ENCODE results near the gene MFSD6L. TPM values are rescaled to one million over a fixed set of nuclear protein-coding genes. Genes with fewer than 3 reads are reported as not detected.
A peak's percentile ranks its signal among the peaks of the same experiment; 100 is the strongest.

The MFSD6L gene
- total RNA-seq, 2 experiments from 2014 or later = 0.22 TPM; not detected in 1

DNA sequence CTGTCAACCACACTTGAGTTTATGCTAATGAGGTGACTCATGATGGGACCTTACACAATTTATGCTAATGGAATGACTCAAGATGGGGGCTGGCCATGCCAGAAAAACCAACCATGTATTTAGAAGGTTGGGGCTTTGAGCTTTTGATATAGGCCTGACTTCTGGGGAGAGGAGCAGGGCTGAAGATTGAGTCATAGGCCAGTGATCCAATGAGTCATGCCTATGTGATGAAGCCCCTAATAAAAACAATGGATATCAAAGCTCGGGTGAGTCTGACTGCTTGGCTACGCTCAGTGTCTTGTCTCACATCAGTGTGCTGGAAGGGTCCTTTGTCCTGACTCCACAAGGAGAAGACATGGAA, 7.3 kb downstream of the MFSD6L start:
- ATAC-seq (ENCODE audit: poor library complexity) (no peak), DNase-seq (peak in 2 of 14 experiments; percentile 44 to 54)
- Histone ChIP-seq H3K27ac (ENCODE audit: low read depth in 1 of 2, low read length in 2 of 2) (no peak overlapping the region), H3K4me1 (ENCODE audit: insufficient read depth, low read length) (no peaks in the 10 kb centered on the region), H3K9me3 (ENCODE audit: control insufficient read depth in 1 of 2, insufficient read depth in 1 of 2, low read length in 2 of 2) (no peaks in the 10 kb centered on the region), H3K4me3 (ENCODE audit: low read length) (no peak overlapping the region), H3K36me3 (ENCODE audit: insufficient read depth, low read length) (no peaks in the 10 kb centered on the region), H3K27me3 (ENCODE audit: control insufficient read depth in 1 of 2, insufficient read depth in 2 of 2, low read length in 2 of 2) (no peaks in the 10 kb centered on the region)
- Mint-ChIP-seq H3K4me3 (no peak overlapping the region), H3K27me3 (no peaks in the 10 kb centered on the region), H3K9me3 (no peaks in the 10 kb centered on the region), H3K36me3 (ENCODE audit: low read depth) (no peaks in the 10 kb centered on the region), H3K27ac (no peak overlapping the region), H3K4me1 (ENCODE audit: low read depth) (no peaks in the 10 kb centered on the region)
- POLR2A ChIA-PET = no interaction called here
- TF ChIP-seq, protein P1, sequence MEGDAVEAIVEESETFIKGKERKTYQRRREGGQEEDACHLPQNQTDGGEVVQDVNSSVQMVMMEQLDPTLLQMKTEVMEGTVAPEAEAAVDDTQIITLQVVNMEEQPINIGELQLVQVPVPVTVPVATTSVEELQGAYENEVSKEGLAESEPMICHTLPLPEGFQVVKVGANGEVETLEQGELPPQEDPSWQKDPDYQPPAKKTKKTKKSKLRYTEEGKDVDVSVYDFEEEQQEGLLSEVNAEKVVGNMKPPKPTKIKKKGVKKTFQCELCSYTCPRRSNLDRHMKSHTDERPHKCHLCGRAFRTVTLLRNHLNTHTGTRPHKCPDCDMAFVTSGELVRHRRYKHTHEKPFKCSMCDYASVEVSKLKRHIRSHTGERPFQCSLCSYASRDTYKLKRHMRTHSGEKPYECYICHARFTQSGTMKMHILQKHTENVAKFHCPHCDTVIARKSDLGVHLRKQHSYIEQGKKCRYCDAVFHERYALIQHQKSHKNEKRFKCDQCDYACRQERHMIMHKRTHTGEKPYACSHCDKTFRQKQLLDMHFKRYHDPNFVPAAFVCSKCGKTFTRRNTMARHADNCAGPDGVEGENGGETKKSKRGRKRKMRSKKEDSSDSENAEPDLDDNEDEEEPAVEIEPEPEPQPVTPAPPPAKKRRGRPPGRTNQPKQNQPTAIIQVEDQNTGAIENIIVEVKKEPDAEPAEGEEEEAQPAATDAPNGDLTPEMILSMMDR (IDR thresholded peaks at IDR 0.05) = no peak
- CTCF ChIA-PET = interaction anchor here (0.8 kb wide), 1 partner anchor 10 kb away, joined by 4 read pairs; no protein-coding TSS in a partner anchor
- intact Hi-C loops (cut with DNase I, micrococcal nuclease) = no loop called here

DNA sequence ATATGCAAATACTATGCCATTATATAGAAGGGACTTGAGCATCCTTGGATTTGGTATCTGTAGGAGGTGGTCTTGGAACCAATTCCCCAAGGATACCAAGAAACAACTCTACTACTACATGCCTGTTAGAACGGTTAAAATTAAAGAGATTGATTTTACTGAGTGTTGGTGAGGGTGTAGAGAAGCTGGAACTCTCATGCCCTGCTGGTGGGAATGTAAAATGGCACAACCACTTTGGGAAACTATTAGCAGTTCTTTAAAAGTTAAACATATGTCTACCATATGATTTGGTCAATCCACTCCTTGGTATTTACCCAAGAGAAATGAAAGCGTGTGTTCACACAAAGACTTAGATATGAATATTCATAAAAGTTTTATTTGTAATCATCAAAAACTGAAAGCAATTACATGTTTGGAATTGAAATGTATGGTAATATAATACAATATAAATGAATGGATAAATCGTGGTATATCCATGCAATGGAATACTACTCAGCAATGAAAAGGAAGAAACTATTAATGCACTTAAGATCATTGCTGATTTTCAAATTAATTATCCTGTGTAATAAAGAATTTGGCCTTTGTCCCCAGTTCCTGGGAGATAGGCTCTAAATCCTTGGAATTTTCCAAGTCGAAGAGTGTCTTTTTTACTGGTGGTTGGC, 7.8 kb downstream of the MFSD6L start:
- CTCF ChIA-PET = no interaction called here
- H3K27ac Mint-ChIP-seq = no peak overlapping the region

DNA sequence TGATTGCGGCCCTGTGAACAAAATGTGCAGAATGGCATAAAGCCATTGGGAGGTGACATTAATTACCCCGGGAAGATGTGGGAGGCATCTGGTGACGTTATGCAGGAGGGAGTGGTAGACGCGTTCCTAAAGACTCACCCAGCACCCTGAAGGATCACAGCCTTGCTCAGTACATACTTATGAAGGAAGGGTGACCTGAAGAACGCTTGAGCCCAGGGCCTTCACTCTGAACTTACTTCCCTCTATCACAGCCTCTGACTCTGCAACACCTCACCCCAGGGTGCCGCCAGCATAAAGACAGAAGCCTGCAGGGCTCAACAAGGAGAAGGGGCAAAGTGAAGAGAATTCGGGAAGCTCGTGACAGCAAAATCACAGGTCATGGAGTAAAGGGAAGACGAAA, 9.4 kb downstream of the MFSD6L start:
- no peaks in the 10 kb centered on the region for H3K9me3 ChIP-seq (ENCODE audit: control insufficient read depth in 1 of 2, insufficient read depth in 1 of 2, low read length in 2 of 2)
- POLR2A ChIA-PET = no interaction called here
- Mint-ChIP-seq H3K4me3 (no peak overlapping the region), H3K9me3 (no peaks in the 10 kb centered on the region), H3K27ac (no peak overlapping the region), H3K27me3 (no peaks in the 10 kb centered on the region), H3K4me1 (ENCODE audit: low read depth) (no peaks in the 10 kb centered on the region), H3K36me3 (ENCODE audit: low read depth) (no peaks in the 10 kb centered on the region)
- H3K36me3 ChIP-seq (ENCODE audit: insufficient read depth, low read length) = no peaks in the 10 kb centered on the region
- ATAC-seq (ENCODE audit: poor library complexity) (no peak), DNase-seq (no peak)
- H3K4me1 ChIP-seq (ENCODE audit: insufficient read depth, low read length) = peaks cover 6% of the 10 kb centered on the region
- CTCF ChIA-PET = no interaction called here
- H3K27me3 ChIP-seq (ENCODE audit: control insufficient read depth in 1 of 2, insufficient read depth in 2 of 2, low read length in 2 of 2) = no peaks in the 10 kb centered on the region
- TF ChIP-seq, protein P1 (IDR thresholded peaks at IDR 0.05) = no peak
- H3K27ac ChIP-seq (ENCODE audit: low read depth in 1 of 2, low read length in 2 of 2) = no peak overlapping the region
- H3K4me3 ChIP-seq (ENCODE audit: low read length) = no peak overlapping the region
- intact Hi-C loops (cut with DNase I, micrococcal nuclease) = loop anchor here (5.0 to 10.0 kb wide), 4 partner anchors 205 to 732 kb away; no protein-coding TSS in a partner anchor

More for the DNA sequence above, 7.8 kb downstream of the MFSD6L start:
- no peaks in the 10 kb centered on the region for H3K36me3 Mint-ChIP-seq (ENCODE audit: low read depth)
- H3K27me3 ChIP-seq (ENCODE audit: control insufficient read depth in 1 of 2, insufficient read depth in 2 of 2, low read length in 2 of 2) = no peaks in the 10 kb centered on the region
- no peaks in the 10 kb centered on the region for H3K27me3 Mint-ChIP-seq
- H3K4me1 Mint-ChIP-seq (ENCODE audit: low read depth) = no peaks in the 10 kb centered on the region
- H3K9me3 Mint-ChIP-seq = no peaks in the 10 kb centered on the region
- TF ChIP-seq, protein P1 (IDR thresholded peaks at IDR 0.05) = no peak
- H3K4me3 Mint-ChIP-seq = no peak overlapping the region
- no peak overlapping the region for H3K4me3 ChIP-seq (ENCODE audit: low read length)
- no peaks in the 10 kb centered on the region for H3K4me1 ChIP-seq (ENCODE audit: insufficient read depth, low read length)
- no peak overlapping the region for H3K27ac ChIP-seq (ENCODE audit: low read depth in 1 of 2, low read length in 2 of 2)
- DNase-seq (no peak), ATAC-seq (ENCODE audit: poor library complexity) (no peak)
- no peaks in the 10 kb centered on the region for H3K9me3 ChIP-seq (ENCODE audit: control insufficient read depth in 1 of 2, insufficient read depth in 1 of 2, low read length in 2 of 2)
- intact Hi-C loops (cut with DNase I, micrococcal nuclease) = no loop called here
- H3K36me3 ChIP-seq (ENCODE audit: insufficient read depth, low read length) = no peaks in the 10 kb centered on the region
- POLR2A ChIA-PET = no interaction called here
